Ectodermal cell (in vitro differentiated cells): ENCODE data around the gene CYP4V2.

Source experiments
- H3K27ac ChIP-seq: 2 replicates; pipeline ENCODE4 v1.7.0; 2013; ENCODE audit warnings: mild to moderate bottlenecking, low read depth, low read length; ENCODE audit not compliant: insufficient read depth, poor library complexity, severe bottlenecking
- H3K27me3 ChIP-seq: 2 replicates; pipeline ENCODE4 v1.7.0; 2013; ENCODE audit warnings: mild to moderate bottlenecking, low read length; ENCODE audit not compliant: insufficient read depth, control insufficient read depth, poor library complexity, severe bottlenecking
- H3K36me3 ChIP-seq: one replicate; pipeline ENCODE4 v1.7.0; 2013; ENCODE audit warnings: low read length; ENCODE audit not compliant: control insufficient read depth, insufficient read depth
- H3K4me1 ChIP-seq: one replicate; pipeline ENCODE4 v1.7.0; 2013; ENCODE audit warnings: low read length; ENCODE audit not compliant: control insufficient read depth, insufficient read depth
- H3K4me3 ChIP-seq: 2 replicates; pipeline ENCODE4 v1.7.0; 2013; ENCODE audit warnings: low read depth, low read length, control low read depth; ENCODE audit not compliant: insufficient read depth
- H3K9me3 ChIP-seq: 2 replicates; pipeline ENCODE4 v1.7.0; 2013; ENCODE audit warnings: mild to moderate bottlenecking, low read length, moderate library complexity; ENCODE audit not compliant: control insufficient read depth
- WGBS, 2 experiments: methylation state at CpG; one replicate each; pipeline ENCODE4 v1.1.7; 2013; ENCODE audit warnings: missing lambda C conversion rate in 2 of 2; 5-methylcytosine and 5-hydroxymethylcytosine counted together

Gene CYP4V2

DNA sequence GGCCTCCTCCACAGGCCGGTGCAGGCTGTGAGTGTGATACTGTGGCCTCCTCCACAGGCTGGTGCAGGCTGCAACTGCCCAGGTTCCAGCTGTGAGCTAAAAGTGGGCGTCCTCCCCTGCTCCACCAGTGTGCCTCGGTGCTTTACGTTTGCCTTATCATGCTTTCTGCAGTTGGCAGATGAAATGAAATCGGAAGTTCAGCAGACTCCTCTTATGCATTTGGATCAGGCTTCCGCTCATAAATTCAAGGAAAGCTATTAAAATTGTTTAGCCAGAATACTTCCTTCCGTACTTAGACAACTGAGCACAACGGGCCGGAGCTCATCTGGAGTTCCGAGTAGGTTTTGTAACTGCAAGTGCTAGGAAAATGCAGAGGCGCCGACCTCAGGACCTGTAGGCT, 12.0 kb downstream of the CYP4V2 start:
- Histone ChIP-seq H3K4me1 (peaks cover 5% of the 10 kb centered on the region), H3K9me3 (no peaks in the 10 kb centered on the region), H3K27me3 (no peaks in the 10 kb centered on the region), H3K36me3 (no peaks in the 10 kb centered on the region), H3K4me3 (no peak overlapping the region), H3K27ac (no peak overlapping the region)
- 91 to 94% methylated on average over 12 of the region's 12 CpGs for WGBS, 2 experiments

- peaks cover 5% of the 10 kb centered on the region for H3K4me1 ChIP-seq
- H3K9me3 ChIP-seq: no peaks in the 10 kb centered on the region
- no peak overlapping the region for H3K4me3 ChIP-seq
- no peaks in the 10 kb centered on the region for H3K36me3 ChIP-seq
- H3K27ac ChIP-seq: no peak overlapping the region
- WGBS, 2 experiments: 87 to 88% methylated on average over 45 of the region's 45 CpGs
- H3K27me3 ChIP-seq: no peaks in the 10 kb centered on the region
Observed at GRCh38 chr4:186204103-186204559, 12.8 kb downstream of the CYP4V2 start.

GRCh38 chr4:186204686-186205085, 13.3 kb downstream of the CYP4V2 start:
- WGBS, 2 experiments: 94 to 95% methylated on average over 13 of the region's 13 CpGs
- Histone ChIP-seq H3K4me1 (peaks cover 5% of the 10 kb centered on the region), H3K4me3 (no peak overlapping the region), H3K9me3 (no peaks in the 10 kb centered on the region), H3K27ac (no peak overlapping the region), H3K27me3 (no peaks in the 10 kb centered on the region), H3K36me3 (no peaks in the 10 kb centered on the region)

GRCh38 chr4:186205156-186205555, 13.8 kb downstream of the CYP4V2 start:
- Histone ChIP-seq H3K36me3 (no peaks in the 10 kb centered on the region), H3K27me3 (no peaks in the 10 kb centered on the region), H3K9me3 (no peaks in the 10 kb centered on the region), H3K27ac (no peak overlapping the region), H3K4me3 (no peak overlapping the region), H3K4me1 (peaks cover 5% of the 10 kb centered on the region)
- WGBS, 2 experiments: 89 to 90% methylated on average over 8 of the region's 8 CpGs

GRCh38 chr4:186216465-186217024, 25.2 kb downstream of the CYP4V2 start:
- WGBS, 2 experiments: 87 to 90% methylated on average over 8 of the region's 8 CpGs
- Histone ChIP-seq H3K4me1 (no peaks in the 10 kb centered on the region), H3K4me3 (no peak overlapping the region), H3K9me3 (no peaks in the 10 kb centered on the region), H3K27me3 (no peaks in the 10 kb centered on the region), H3K36me3 (no peaks in the 10 kb centered on the region), H3K27ac (no peak overlapping the region)

DNA sequence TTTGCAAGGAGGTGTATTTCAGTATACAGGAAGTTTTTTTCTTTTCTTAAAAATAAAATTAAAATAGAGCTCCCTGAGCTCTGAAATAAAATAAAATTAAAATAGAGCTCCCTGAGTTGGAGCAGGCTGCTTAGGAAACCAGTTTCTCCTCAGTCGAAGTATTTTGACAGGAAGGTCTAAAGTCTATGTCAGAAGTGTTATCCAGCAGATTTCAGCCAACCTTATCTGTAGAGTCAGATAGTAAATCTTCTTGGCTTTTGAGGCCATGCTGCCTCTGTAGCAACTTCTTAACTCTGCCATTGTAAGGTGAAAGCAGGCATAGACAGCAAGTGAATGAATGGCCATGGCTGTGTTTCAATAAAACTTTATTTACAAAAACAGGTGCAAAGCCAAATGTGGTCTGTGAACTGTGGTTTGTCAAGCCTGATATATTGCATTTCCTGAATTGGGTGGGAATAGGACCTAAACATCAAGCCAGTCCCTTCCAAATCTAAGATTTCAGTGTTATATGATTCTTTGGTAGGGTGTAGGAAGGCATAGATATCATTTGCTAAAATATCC, 26.4 kb downstream of the CYP4V2 start:
- no peaks in the 10 kb centered on the region for H3K27me3 ChIP-seq
- no peaks in the 10 kb centered on the region for H3K36me3 ChIP-seq
- H3K4me1 ChIP-seq: no peaks in the 10 kb centered on the region
- H3K27ac ChIP-seq: no peak overlapping the region
- no peaks in the 10 kb centered on the region for H3K9me3 ChIP-seq
- H3K4me3 ChIP-seq: no peak overlapping the region
- 92 to 98% methylated on average over 1 of the region's 1 CpG for WGBS, 2 experiments

DNA sequence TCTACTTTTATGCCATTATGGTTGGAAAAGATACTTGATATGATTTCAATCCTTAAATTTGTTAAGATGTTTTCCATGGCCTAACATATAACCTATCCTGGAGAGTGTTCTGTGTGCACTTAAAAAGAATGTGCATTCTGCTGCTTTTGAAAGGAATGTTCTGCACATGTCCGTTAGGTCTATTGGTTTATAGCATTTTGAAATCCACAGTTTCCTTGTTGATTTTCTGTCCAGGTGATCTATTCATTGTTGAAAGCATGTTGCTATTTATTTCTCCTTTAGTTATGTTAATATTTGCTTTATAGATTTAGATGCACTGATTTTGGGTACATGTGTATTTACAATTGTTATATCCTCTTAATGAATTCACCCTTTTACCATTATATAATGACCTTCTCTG, 30.3 kb downstream of the CYP4V2 start:
- H3K27ac ChIP-seq: no peak overlapping the region
- WGBS, 2 experiments: 91 to 93% methylated on average over 1 of the region's 1 CpG
- no peaks in the 10 kb centered on the region for H3K4me1 ChIP-seq
- H3K36me3 ChIP-seq: no peaks in the 10 kb centered on the region
- no peaks in the 10 kb centered on the region for H3K9me3 ChIP-seq
- no peak overlapping the region for H3K4me3 ChIP-seq
- no peaks in the 10 kb centered on the region for H3K27me3 ChIP-seq

DNA sequence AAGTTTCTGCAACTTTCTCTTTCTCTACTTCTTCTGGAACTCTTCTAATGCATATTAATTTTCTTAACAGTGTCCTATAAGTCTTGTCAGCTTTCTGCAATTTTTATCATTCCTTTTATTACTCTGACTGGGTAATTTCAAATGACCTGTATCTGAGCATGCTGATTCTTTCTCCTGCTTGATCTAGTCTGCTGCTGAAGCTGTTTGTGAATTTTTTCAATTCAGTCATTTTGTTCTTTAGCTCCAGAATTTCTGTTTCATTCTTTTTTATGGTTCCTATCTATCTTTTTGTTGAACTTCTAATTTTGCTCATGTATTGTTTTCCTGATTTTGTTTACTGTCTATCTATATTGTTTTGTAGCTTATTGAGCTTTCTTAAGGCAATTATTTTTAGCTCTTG, 34.5 kb downstream of the CYP4V2 start:
- no peak overlapping the region for H3K27ac ChIP-seq
- no peak overlapping the region for H3K4me3 ChIP-seq
- H3K4me1 ChIP-seq: no peaks in the 10 kb centered on the region
- H3K27me3 ChIP-seq: no peaks in the 10 kb centered on the region
- no peaks in the 10 kb centered on the region for H3K36me3 ChIP-seq
- H3K9me3 ChIP-seq: no peaks in the 10 kb centered on the region

DNA sequence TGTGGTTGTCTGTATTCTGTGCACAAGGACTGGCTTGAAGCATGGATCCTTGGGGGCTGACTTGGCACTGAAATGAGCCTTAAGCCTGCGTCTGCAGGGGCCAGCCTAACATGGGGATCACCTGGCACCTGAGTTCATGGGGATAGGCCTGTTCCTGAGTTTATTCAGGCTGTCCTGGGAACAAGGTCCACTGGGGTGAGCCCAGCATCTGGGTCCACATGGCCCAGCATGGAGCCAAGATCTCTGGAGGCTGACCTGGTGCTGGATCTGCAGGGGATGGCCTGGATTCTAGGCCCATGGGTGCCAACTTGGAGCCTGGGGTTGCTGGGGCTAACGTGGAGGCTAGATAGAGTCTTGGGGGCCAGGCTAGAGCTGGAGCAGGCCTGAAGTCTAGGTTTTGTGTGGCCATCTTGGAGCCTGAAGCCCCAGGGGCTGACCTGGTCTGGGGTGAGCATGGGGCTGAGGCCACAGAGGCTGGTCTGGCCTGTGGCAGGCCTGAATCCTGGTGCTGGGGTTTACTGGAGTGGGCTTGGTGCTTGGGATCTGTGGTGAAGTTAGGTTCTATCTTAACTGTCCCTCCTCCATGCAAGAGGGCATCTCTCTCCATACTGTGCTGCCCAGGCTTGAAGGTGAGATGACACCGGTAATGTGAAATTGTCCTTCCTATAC, 35.3 kb downstream of the CYP4V2 start:
- Histone ChIP-seq H3K27me3 (no peaks in the 10 kb centered on the region), H3K9me3 (no peaks in the 10 kb centered on the region), H3K4me1 (no peaks in the 10 kb centered on the region), H3K27ac (no peak overlapping the region), H3K4me3 (no peak overlapping the region), H3K36me3 (no peaks in the 10 kb centered on the region)
- WGBS, 2 experiments: 92 to 93% methylated on average over 3 of the region's 3 CpGs

GRCh38 chr4:186227221-186227620, 35.9 kb downstream of the CYP4V2 start, which contains the start of gene KLKB1:
Gene KLKB1 (plus strand): TSS chr4:186227507. CDS start chr4:186228196, 689 bp downstream.
- 91 to 99% methylated on average over 5 of the region's 5 CpGs for WGBS, 2 experiments
- no peaks in the 10 kb centered on the region for H3K9me3 ChIP-seq
- H3K4me3 ChIP-seq: no peak within 1 kb of the TSS
- H3K27me3 ChIP-seq: no peaks in the 10 kb centered on the region
- H3K4me1 ChIP-seq: no peaks in the 10 kb centered on the region
- H3K36me3 ChIP-seq: no peaks in the 10 kb centered on the region
- no peak within 1 kb of the TSS for H3K27ac ChIP-seq
